GM10847 (cell line): ENCODE measurements around the gene RAB22A.
A peak's percentile ranks its signal among the peaks of the same experiment; 100 is the strongest.

ENCODE experiments used
- POLR2A ChIP-seq: IDR thresholded peaks from 2 replicates; pipeline ENCODE4 v1.6.1; 2011; ENCODE audit not compliant: insufficient read length; ENCODE audit errors: extremely low read depth

Gene RAB22A

DNA sequence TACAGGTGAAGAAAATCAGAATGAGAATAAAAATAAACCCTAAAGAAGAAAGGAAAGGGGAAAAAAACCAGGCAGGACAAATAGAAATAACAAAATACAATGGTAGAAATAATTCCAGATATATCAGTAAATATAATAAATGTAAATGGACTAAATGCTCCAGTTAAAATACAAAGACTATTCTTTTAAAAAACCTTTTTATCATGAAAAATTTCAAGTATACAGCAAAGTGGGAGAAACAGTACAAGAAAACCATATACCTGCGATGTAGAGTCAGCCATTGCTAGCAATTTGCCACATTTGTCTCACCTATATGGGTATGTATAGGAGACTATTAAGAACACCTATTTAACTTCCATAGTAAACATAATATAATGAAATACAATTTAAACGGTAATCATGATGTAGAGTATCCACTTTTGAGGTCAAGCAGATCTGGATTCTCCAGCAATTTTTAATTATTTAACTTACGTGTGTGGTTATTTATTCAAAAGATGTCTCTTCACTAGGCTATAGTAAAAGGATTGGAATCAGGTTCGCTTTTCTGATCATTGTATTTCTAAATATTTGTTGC lies 78.6 kb downstream of the RAB22A start:
- no peak for TF ChIP-seq POLR2A

- TF ChIP-seq POLR2A, result peak; percentile 55
Measured at GRCh38 chr20:58388882-58389323, 79.4 kb downstream of the RAB22A start, which contains the start of gene VAPB. VAPB (plus strand) TSS chr20:58389229; CDS start chr20:58389460, 231 bp downstream.

- peak; percentile 5 for TF ChIP-seq POLR2A
Measured at GRCh38 chr20:58389324-58389967, 79.9 kb downstream of the RAB22A start.

GRCh38 chr20:58389968-58390658 lies 80.6 kb downstream of the RAB22A start:
- TF ChIP-seq POLR2A, result no peak

DNA sequence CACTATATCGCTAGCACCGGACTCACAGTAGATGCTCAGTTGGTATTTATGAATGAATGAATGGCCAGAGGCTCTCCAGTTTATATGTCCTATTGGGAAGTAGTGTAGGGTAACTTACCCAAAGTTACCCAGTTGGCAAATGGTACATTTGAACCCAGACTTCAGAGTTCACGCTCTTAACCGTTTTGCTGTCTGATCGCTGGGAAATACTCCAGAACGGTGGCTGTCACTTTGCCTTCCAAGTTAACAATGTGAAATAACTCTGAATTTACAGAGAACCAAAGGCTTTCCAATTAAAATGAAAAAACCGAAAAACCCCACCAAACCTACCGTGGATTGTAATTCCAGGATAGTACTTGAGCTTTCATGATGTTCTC lies 81.1 kb downstream of the RAB22A start:
- no peak for TF ChIP-seq POLR2A

GRCh38 chr20:58392286-58392685 lies 82.8 kb downstream of the RAB22A start:
- TF ChIP-seq POLR2A, result no peak

DNA sequence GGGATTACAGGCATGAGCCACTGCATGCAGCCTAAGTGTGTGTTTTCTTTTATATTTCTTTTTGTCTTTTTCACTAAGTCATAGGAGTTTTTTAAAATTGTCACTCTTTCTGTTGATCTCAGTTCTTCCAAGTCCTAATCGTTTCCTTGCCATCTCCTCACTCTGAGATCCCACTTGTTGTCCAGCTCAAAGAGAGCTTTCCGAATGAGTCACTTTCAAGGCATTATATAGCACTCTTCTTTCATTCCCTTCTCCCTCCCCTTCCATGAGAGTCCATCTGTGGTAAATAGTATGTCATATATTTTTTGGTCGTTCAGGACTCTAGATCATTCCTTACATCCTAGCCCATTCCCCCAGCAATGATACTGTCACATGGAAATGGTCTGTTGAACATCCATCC lies 83.8 kb downstream of the RAB22A start:
- no peak for TF ChIP-seq POLR2A

DNA sequence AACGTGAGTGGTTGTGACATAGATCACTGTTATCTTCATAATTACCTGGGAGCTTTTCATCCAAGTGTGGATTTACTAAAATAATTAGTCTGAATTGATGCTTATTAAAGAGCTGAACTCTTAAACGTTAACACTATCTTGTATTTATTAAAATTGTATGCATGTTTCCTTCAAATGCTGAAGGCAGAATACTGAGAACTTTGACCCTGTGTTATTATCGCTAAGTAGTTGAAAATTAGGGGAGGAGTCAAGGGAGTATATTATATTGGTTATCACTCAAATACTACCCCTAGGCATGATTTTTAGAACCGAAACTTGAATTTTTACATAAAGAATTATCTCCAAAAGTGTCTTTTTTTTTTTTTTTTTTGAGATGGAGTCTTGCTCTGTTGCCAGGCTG lies 85.3 kb downstream of the RAB22A start:
- TF ChIP-seq POLR2A, result no peak

DNA sequence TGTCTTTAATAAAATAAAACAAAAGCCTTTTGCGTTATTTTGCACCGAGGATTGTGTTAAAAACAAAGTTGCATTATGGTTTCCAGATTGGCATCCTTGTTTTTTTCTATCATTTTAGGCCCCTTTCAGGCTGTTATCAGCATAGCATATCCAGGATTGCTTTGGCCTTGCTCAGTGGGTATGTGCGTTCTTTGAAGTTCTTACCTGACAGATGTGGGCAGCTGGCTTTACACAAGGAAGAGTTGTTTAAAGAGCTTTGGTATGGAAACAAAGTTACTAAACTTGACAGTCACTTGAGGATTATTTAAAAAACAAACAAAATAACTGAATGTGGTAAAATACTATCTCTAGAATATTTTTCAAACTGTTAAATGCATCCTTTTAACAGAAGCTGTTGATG lies 86.1 kb downstream of the RAB22A start:
- no peak for TF ChIP-seq POLR2A

- no peak for TF ChIP-seq POLR2A
Measured at GRCh38 chr20:58397429-58397828, 87.9 kb downstream of the RAB22A start.

GRCh38 chr20:58398254-58398653 lies 88.7 kb downstream of the RAB22A start:
- TF ChIP-seq POLR2A, result no peak

DNA sequence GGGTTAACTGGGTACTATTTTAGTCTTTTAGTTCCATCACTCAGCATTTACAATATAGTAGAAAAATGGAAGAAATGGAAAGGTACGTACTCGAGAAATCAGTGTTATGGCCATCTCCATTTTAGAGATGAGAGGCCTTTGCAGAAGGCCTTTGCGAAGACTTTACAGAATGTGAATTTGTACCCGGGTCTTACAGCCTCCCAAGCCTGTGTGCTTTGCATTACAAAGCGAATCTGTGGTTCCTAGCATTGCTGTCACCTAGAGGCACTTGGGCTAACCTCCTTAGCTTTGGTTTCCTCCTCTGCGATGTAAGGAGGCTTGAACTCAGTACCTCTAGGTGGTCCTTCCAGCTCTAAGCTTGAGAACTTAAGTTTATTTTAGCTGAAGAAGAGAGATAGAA lies 90.4 kb downstream of the RAB22A start:
- TF ChIP-seq POLR2A, result no peak

DNA sequence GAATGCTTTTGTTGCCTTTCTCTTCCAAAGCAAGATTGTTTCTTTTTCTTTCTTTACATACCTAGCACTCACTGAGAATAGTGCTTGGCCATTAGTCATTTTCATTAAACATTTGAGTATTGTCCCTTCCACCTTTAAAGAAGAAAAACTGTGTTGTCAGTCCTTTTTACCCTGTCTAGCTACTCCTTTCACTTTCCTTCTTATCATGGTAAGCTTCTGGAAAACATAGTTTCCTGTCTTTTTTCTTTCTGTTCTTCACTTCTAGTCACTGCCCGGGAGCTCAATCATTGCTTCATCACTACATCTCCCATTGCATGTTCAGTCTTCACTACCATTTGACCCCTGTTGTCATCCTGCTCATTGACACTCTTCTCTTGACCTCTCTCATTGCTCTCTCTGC lies 91.6 kb downstream of the RAB22A start:
- TF ChIP-seq POLR2A, result no peak

GRCh38 chr20:58402305-58402704 lies 92.8 kb downstream of the RAB22A start:
- TF ChIP-seq POLR2A, result no peak

- no peak for TF ChIP-seq POLR2A
Measured at GRCh38 chr20:58402827-58403226, 93.3 kb downstream of the RAB22A start.

DNA sequence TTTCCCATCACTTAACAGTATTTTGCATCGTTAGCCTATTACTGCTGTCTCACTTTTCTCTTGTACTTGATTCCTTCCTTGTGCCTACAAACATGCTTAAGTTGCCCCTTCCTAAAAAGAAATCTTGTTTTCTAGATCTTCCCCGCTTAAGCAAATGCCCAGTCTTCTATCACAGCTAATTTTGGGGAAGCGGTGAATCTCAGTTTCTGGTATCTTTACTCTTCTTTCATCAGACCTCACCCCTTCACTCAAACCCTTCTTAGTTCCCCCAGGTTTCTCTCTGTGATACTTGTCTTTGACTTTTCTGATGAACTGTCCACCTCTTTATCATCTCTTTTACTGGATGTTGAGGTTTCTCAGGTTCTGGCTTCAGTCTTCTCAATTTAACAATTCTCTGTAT lies 93.8 kb downstream of the RAB22A start:
- no peak for TF ChIP-seq POLR2A
